GM21529 (cell line): ENCODE measurements around the gene SLC38A10.

Experiments used
- ATAC-seq: cut with Tn5 transposase; IDR thresholded peaks from one replicate; pipeline ENCODE4 v1.9.1; 2021; ENCODE audit not compliant: unreplicated experiment

The SLC38A10 gene

GRCh38 chr17:81244358-81245023, 50.6 kb downstream of the SLC38A10 start:
- no peak for ATAC-seq

- ATAC-seq = no peak
Observed at GRCh38 chr17:81243333-81243664, 51.8 kb downstream of the SLC38A10 start.

GRCh38 chr17:81242421-81243332, 52.4 kb downstream of the SLC38A10 start:
- ATAC-seq = no peak

GRCh38 chr17:81241648-81242420, 53.3 kb downstream of the SLC38A10 start:
- no peak for ATAC-seq

GRCh38 chr17:81241203-81241602, 53.9 kb downstream of the SLC38A10 start:
- no peak for ATAC-seq

GRCh38 chr17:81240761-81241160, 54.3 kb downstream of the SLC38A10 start:
- no peak for ATAC-seq

- ATAC-seq = no peak
Observed at GRCh38 chr17:81239714-81240555, 55.2 kb downstream of the SLC38A10 start.

- peak; percentile 93 for ATAC-seq
Observed at GRCh38 chr17:81238815-81239713, 56.0 kb downstream of the SLC38A10 start, which contains the start of the genes NDUFAF8 and TEPSIN. Gene NDUFAF8 (plus strand): TSS chr17:81239318. CDS start chr17:81239364, 46 bp downstream. Gene TEPSIN (minus strand): TSS chr17:81239055. CDS start chr17:81239033, 22 bp downstream.

GRCh38 chr17:81238490-81238814, 56.7 kb downstream of the SLC38A10 start:
- no peak for ATAC-seq

- ATAC-seq = no peak
Observed at GRCh38 chr17:81237591-81238489, 57.3 kb downstream of the SLC38A10 start.

GRCh38 chr17:81236784-81237183, 58.3 kb downstream of the SLC38A10 start:
- ATAC-seq = no peak

- no peak for ATAC-seq
Observed at GRCh38 chr17:81235822-81236740, 59.0 kb downstream of the SLC38A10 start.

- no peak for ATAC-seq
Observed at GRCh38 chr17:81234940-81235821, 59.9 kb downstream of the SLC38A10 start.

GRCh38 chr17:81234506-81234855, 60.6 kb downstream of the SLC38A10 start:
- ATAC-seq = no peak

GRCh38 chr17:81233811-81234505, 61.1 kb downstream of the SLC38A10 start:
- ATAC-seq = no peak

GRCh38 chr17:81233316-81233715, 61.8 kb downstream of the SLC38A10 start:
- no peak for ATAC-seq
